PC-3 (cell line): Measurements from ENCODE around the gene ZFP36L1.

ENCODE experiments used
- CTCF ChIP-seq: fragments of 300-600 bp; sonication (generic); conservative IDR thresholded peaks from 2 replicates; pipeline ENCODE4 v1.5.1; 2017; ENCODE audit warnings: antibody characterized with exemption, low read depth, mild to moderate bottlenecking, low read length
- EZH2 ChIP-seq: fragments of 300-600 bp; sonication (generic); IDR thresholded peaks from one replicate; pipeline ENCODE4 v1.6.1; 2017; ENCODE audit warnings: antibody characterized with exemption, mild to moderate bottlenecking, low read length; ENCODE audit not compliant: unreplicated experiment
- EZH2phosphoT487 ChIP-seq: fragments of 300-600 bp; sonication (generic); IDR thresholded peaks from 2 replicates; pipeline ENCODE4 v1.6.1; 2018; ENCODE audit warnings: mild to moderate bottlenecking, antibody characterized with exemption, low read length, borderline replicate concordance

- TF ChIP-seq CTCF (no peak), EZH2 (no peak), EZH2phosphoT487 (no peak)
Measured at GRCh38 chr14:68828698-68829097, 35.8 kb upstream of the ZFP36L1 start.
